ENCODE results near the gene DCUN1D4.
A peak's percentile ranks its signal among the peaks of the same experiment; 100 is the strongest.
"Not testable (repeated sequence)": the region's sequence is repeated elsewhere in the genome, so short reads cannot be mapped to it uniquely, and the experiment has no call there.

Gene DCUN1D4

GRCh38 chr4:51925307-51925706 lies 82.4 kb downstream of the DCUN1D4 start:
- DNase-seq (ENCODE audit: low spot score): no peak
- TF ChIP-seq CTCF (IDR thresholded peaks at IDR 0.05; ENCODE audit: borderline replicate concordance, control extremely low read depth, extremely low read depth, insufficient read depth, missing control alignments): no peak
- in situ Hi-C loops (cut with MboI; ENCODE audit: low sequenced_read_pairs, unreplicated experiment): no loop called here

GRCh38 chr4:51930557-51930956 lies 87.6 kb downstream of the DCUN1D4 start:
- TF ChIP-seq CTCF (IDR thresholded peaks at IDR 0.05; ENCODE audit: borderline replicate concordance, control extremely low read depth, extremely low read depth, insufficient read depth, missing control alignments): peak; percentile 1
- no peak for DNase-seq (ENCODE audit: low spot score)
- in situ Hi-C loops (cut with MboI; ENCODE audit: low sequenced_read_pairs, unreplicated experiment): no loop called here

- in situ Hi-C loops (cut with MboI; ENCODE audit: low sequenced_read_pairs, unreplicated experiment): no loop called here
- no peak for TF ChIP-seq CTCF (IDR thresholded peaks at IDR 0.05; ENCODE audit: borderline replicate concordance, control extremely low read depth, extremely low read depth, insufficient read depth, missing control alignments)
- DNase-seq (ENCODE audit: low spot score): no peak
Measured at GRCh38 chr4:51931461-51931860, 88.5 kb downstream of the DCUN1D4 start.

- in situ Hi-C loops (cut with MboI; ENCODE audit: low sequenced_read_pairs, unreplicated experiment): no loop called here
- TF ChIP-seq CTCF (IDR thresholded peaks at IDR 0.05; ENCODE audit: borderline replicate concordance, control extremely low read depth, extremely low read depth, insufficient read depth, missing control alignments): no peak
- no peak for DNase-seq (ENCODE audit: low spot score)
Measured at GRCh38 chr4:51932261-51932660, 89.3 kb downstream of the DCUN1D4 start.

- no peak for TF ChIP-seq CTCF (IDR thresholded peaks at IDR 0.05; ENCODE audit: borderline replicate concordance, control extremely low read depth, extremely low read depth, insufficient read depth, missing control alignments)
Measured at GRCh38 chr4:51932684-51933083, 89.7 kb downstream of the DCUN1D4 start.

GRCh38 chr4:51940460-51940859 lies 97.5 kb downstream of the DCUN1D4 start:
- in situ Hi-C loops (cut with MboI; ENCODE audit: low sequenced_read_pairs, unreplicated experiment); DNase-seq (ENCODE audit: low spot score): not testable (repeated sequence)

More at GRCh38 chr4:51932684-51933083, 89.7 kb downstream of the DCUN1D4 start:
- DNase-seq (ENCODE audit: low spot score): no peak
- in situ Hi-C loops (cut with MboI; ENCODE audit: low sequenced_read_pairs, unreplicated experiment): no loop called here

GRCh38 chr4:51942108-51942832 lies 99.3 kb downstream of the DCUN1D4 start:
- no peak for DNase-seq (ENCODE audit: low spot score)

More at GRCh38 chr4:51942108-51942832, 99.3 kb downstream of the DCUN1D4 start:
- no peak for TF ChIP-seq CTCF (IDR thresholded peaks at IDR 0.05; ENCODE audit: borderline replicate concordance, control extremely low read depth, extremely low read depth, insufficient read depth, missing control alignments)
- in situ Hi-C loops (cut with MboI; ENCODE audit: low sequenced_read_pairs, unreplicated experiment): no loop called here
